Esophagus muscularis mucosa (tissue), 4 donors: ENCODE data around the gene C2orf81. TPM values are rescaled to one million over a fixed set of nuclear protein-coding genes. Genes with fewer than 3 reads are reported as not detected.

ENCODE experiments used
- DNase-seq: peaks from one replicate; pipeline ENCODE4 v3.0.0-alpha.2; 2017; ENCODE audit errors: extremely low spot score
- H3K27ac ChIP-seq, 4 donors: fragments of 200-600 bp; sonication (generic); replicated peaks in 1 of 4; 1 replicate in 3 of 4; 2 replicates in 1 of 4; pipeline ENCODE4 v1.5.1; 2016 to 2019; ENCODE audit warnings: mild to moderate bottlenecking in 1 of 4
- H3K27me3 ChIP-seq, 4 donors: fragments of 200-600 bp; sonication (generic); one replicate each; pipeline versions ENCODE4 v1.5.1 to v1.6.0; 2016 to 2019
- H3K36me3 ChIP-seq, 4 donors: fragments of 200-600 bp; sonication (generic); one replicate each; pipeline ENCODE4 v1.5.1; 2016 to 2019
- H3K4me1 ChIP-seq, 4 donors: fragments of 200-600 bp; sonication (generic); one replicate each; pipeline ENCODE4 v1.5.1; 2016 to 2019
- H3K4me3 ChIP-seq, 4 donors: fragments of 200-600 bp; sonication (generic); 1 replicate in 2 of 4; 2 replicates in 2 of 4; pipeline ENCODE4 v1.5.1; 2016 to 2019; ENCODE audit warnings: mild to moderate bottlenecking in 4 of 4, moderate library complexity in 1 of 4
- H3K9me3 ChIP-seq, 4 donors: fragments of 200-600 bp; sonication (generic); 1 replicate in 3 of 4; 2 replicates in 1 of 4; pipeline ENCODE4 v1.5.1; 2016 to 2019
- CTCF ChIP-seq, 3 experiments: fragments of 200-600 bp in 2 of 3; fragments of 450-650 bp in 1 of 3; sonication (generic) in 2 of 3; IDR thresholded peaks; one replicate each; pipeline ENCODE4 v1.5.1; 2017 to 2019; ENCODE audit warnings: antibody characterized with exemption in 3 of 3, mild to moderate bottlenecking in 2 of 3, moderate library complexity in 1 of 3
- EP300 ChIP-seq: sonication (generic); formaldehyde crosslinking; IDR thresholded peaks from one replicate; pipeline ENCODE4 v1.6.1; 2017; ENCODE audit warnings: antibody characterized with exemption
- POLR2A ChIP-seq: fragments of 450-650 bp; IDR thresholded peaks from one replicate; pipeline ENCODE4 v1.6.1; 2017; ENCODE audit warnings: antibody characterized with exemption, moderate library complexity, mild to moderate bottlenecking, low read depth
- POLR2AphosphoS5 ChIP-seq, 2 donors: sonication (generic); formaldehyde crosslinking; IDR thresholded peaks; one replicate each; pipeline ENCODE4 v1.6.1; 2017; ENCODE audit warnings: antibody characterized with exemption in 2 of 2
- WGBS: methylation state at CpG from one replicate; pipeline ENCODE4 v1.1.5; 2018; 5-methylcytosine and 5-hydroxymethylcytosine counted together
- intact Hi-C: fragments of 100-400 bp; cut with DNase I; formaldehyde crosslinking; loops from one replicate; pipeline ENCODE4 v1.15.1; 2023
- total RNA-seq, 4 donors: library from RNA; depleted of rRNA; stranded (reverse); fragments of >200 nt; gene quantifications; one replicate each; pipeline versions ENCODE4 v1.1.0 to v1.2.1, GENCODE V29; 2016

Gene C2orf81
- total RNA-seq, 4 donors from 2014 or later: 0.66 to 4.6 (median 3.2) TPM

DNA sequence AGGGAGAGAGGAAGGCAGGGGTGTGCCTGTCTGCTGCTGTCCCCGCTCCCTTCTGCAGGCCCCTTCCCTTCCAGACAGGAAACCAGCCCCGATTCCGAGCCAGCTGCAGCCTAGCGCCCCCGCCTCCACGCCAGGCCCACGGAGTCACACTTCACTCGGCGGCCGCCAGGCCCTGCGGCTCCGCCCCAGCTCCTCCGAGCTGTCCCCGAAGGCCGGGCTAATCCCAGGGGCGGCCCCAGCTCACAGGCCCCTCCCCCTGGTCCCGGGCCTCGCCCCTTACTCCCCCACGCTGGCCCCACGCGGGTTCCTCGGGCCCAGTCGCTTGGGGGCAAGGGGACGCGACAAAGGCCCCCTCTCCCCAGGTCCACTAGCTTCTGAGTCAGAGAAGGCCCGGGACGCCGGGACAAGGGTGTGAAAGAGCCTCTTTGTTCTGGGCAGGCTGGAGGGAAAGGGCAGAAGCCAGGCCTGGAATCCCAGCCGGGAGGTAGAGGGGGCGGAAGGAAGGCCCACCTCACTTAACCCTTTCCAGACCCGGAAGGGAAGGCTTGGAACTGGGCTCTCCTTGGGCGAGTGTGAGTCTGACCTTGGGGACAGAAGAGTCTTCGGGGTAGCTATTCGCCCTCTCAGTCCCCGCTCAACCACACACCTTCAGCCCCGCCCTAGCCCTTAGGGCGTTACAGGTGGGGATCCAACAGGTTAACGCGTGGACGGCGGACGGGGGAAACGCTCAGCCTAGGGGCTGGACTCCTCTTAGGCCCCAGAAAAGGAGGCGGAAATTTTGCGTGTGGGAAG lies 19.2 kb upstream of the C2orf81 start:
- Histone ChIP-seq H3K9me3 (no peaks in the 10 kb centered on the region), H3K4me1 (peaks cover 30 to 62% (median 55%) of the 10 kb centered on the region in 4 donors), H3K36me3 (peaks cover 0 to 5% (median 0%) of the 10 kb centered on the region in 4 donors), H3K27ac (peak overlapping the region; percentile 80 to 86 (median 82)), H3K4me3 (peak overlapping the region; percentile 59 to 66 (median 63)), H3K27me3 (peaks cover 0 to 27% (median 7%) of the 10 kb centered on the region in 4 donors)
- WGBS: 23% methylated on average over 27 of the region's 45 CpGs
- intact Hi-C loops: no loop called here
- DNase-seq: peak; percentile 95
- TF ChIP-seq CTCF (IDR thresholded peaks at IDR 0.05) (peak in 2 of 3 experiments; percentile 33 to 52), POLR2A (no peak), POLR2AphosphoS5 (IDR thresholded peaks at IDR 0.05) (peak; percentile 56 to 81), EP300 (no peak)

- Histone ChIP-seq H3K27ac (peak overlapping the region; percentile 80 to 86 (median 82)), H3K27me3 (peaks cover 0 to 27% (median 7%) of the 10 kb centered on the region in 4 donors), H3K4me3 (peak overlapping the region; percentile 59 to 66 (median 63)), H3K4me1 (peaks cover 30 to 62% (median 55%) of the 10 kb centered on the region in 4 donors), H3K9me3 (no peaks in the 10 kb centered on the region), H3K36me3 (peaks cover 0 to 5% (median 0%) of the 10 kb centered on the region in 4 donors)
- intact Hi-C loops: no loop called here
- TF ChIP-seq CTCF (IDR thresholded peaks at IDR 0.05) (no peak), POLR2A (no peak), EP300 (no peak), POLR2AphosphoS5 (IDR thresholded peaks at IDR 0.05) (peak in 1 of 2 donors; percentile 33)
- no peak for DNase-seq
- 5% methylated on average over 10 of the region's 14 CpGs for WGBS
These were observed 18.5 kb upstream of the C2orf81 start for GRCh38 chr2:74439803-74440377.

DNA sequence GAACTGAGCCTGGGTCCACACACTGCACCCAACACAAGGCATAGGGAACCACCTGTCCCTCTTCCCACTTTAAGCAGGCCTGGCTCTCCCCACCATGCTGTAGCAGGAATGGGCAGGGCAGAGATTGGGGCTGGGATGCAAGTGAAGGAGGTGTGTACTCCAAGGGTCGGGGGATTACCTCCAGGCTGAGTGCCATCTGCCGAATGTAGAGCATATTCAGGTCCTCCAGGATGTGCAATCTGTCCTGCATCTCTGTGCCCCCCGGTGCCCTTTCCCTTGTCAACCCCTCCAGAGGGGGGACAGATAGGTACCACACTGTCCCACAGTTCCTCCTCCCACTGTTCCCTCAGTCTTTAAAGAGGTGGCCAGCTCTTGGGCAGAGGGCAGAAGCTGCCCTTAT lies 18.0 kb upstream of the C2orf81 start:
- no peak for DNase-seq
- WGBS: 60% methylated on average over 1 of the region's 3 CpGs
- H3K9me3 ChIP-seq: no peaks in the 10 kb centered on the region
- peaks cover 0 to 5% (median 0%) of the 10 kb centered on the region in 4 donors for H3K36me3 ChIP-seq
- H3K4me1 ChIP-seq: peaks cover 30 to 62% (median 55%) of the 10 kb centered on the region in 4 donors
- H3K27me3 ChIP-seq: peaks cover 0 to 27% (median 7%) of the 10 kb centered on the region in 4 donors
- intact Hi-C loops: no loop called here
- H3K27ac ChIP-seq: peak overlapping the region; percentile 80 to 86 (median 82)
- no peak for TF ChIP-seq POLR2AphosphoS5 (IDR thresholded peaks at IDR 0.05)
- no peak for TF ChIP-seq CTCF (IDR thresholded peaks at IDR 0.05)
- no peak for TF ChIP-seq POLR2A
- TF ChIP-seq EP300: no peak
- peak overlapping the region; percentile 59 to 66 (median 63) for H3K4me3 ChIP-seq

GRCh38 chr2:74438248-74438647 lies 16.8 kb upstream of the C2orf81 start:
- Histone ChIP-seq H3K4me3 (peak overlapping the region in 1 of 4 donors; percentile 12), H3K27me3 (peaks cover 0 to 19% (median 7%) of the 10 kb centered on the region in 4 donors), H3K27ac (peak overlapping the region in 2 of 4 donors; percentile 80 to 86), H3K4me1 (peaks cover 30 to 62% (median 55%) of the 10 kb centered on the region in 4 donors), H3K36me3 (peaks cover 0 to 5% (median 0%) of the 10 kb centered on the region in 4 donors), H3K9me3 (no peaks in the 10 kb centered on the region)
- DNase-seq: no peak
- TF ChIP-seq POLR2AphosphoS5 (IDR thresholded peaks at IDR 0.05) (no peak), POLR2A (no peak), EP300 (no peak), CTCF (IDR thresholded peaks at IDR 0.05) (no peak)
- WGBS: 100% methylated on average over 1 of the region's 1 CpG
- intact Hi-C loops: no loop called here
